Kidney epithelial cell (primary cell): Measurements from ENCODE around the gene IL20RB. TPM values are rescaled to one million over a fixed set of nuclear protein-coding genes. Genes with fewer than 3 reads are reported as not detected.
"Not testable (repeated sequence)": the region's sequence is repeated elsewhere in the genome, so short reads cannot be mapped to it uniquely, and the experiment has no call there.

Experiments
- DNase-seq: peaks from one replicate; pipeline ENCODE4 v3.0.0-alpha.2; 2010; ENCODE audit warnings: low read depth
- H3K27me3 ChIP-seq: 2 replicates; pipeline ENCODE4 v1.6.0; 2011; ENCODE audit warnings: low read length; ENCODE audit not compliant: control insufficient read depth, insufficient read depth
- H3K36me3 ChIP-seq: 2 replicates; pipeline ENCODE4 v1.5.1; 2011; ENCODE audit warnings: low read length; ENCODE audit not compliant: control insufficient read depth, insufficient read depth
- H3K4me3 ChIP-seq: 2 replicates; pipeline ENCODE4 v1.5.1; 2011; ENCODE audit warnings: low read depth, mild to moderate bottlenecking, control low read depth, low read length
- CTCF ChIP-seq: IDR thresholded peaks from 2 replicates; pipeline ENCODE4 v1.5.1; 2011; ENCODE audit warnings: mild to moderate bottlenecking, moderate library complexity, low read length, control low read depth, inconsistent platforms; ENCODE audit not compliant: insufficient read depth, poor library complexity, severe bottlenecking
- total RNA-seq: library from RNA; depleted of rRNA; stranded (reverse); fragments of >200 nt; gene quantifications from 2 replicates; pipeline ENCODE4 v1.2.3, GENCODE V29; 2015

IL20RB gene
- total RNA-seq, 1 donor from 2014 or later, result 0.58 TPM

- no peak for DNase-seq
Measured at GRCh38 chr3:136982520-136983138, 24.8 kb downstream of the IL20RB start.

GRCh38 chr3:136984837-136985236 is 27.1 kb downstream of the IL20RB start:
- Histone ChIP-seq H3K4me3 (no peak overlapping the region), H3K36me3 (no peaks in the 10 kb centered on the region), H3K27me3 (no peaks in the 10 kb centered on the region)
- no peak for TF ChIP-seq CTCF
- no peak for DNase-seq

More at GRCh38 chr3:136982520-136983138, 24.8 kb downstream of the IL20RB start:
- Histone ChIP-seq H3K27me3 (no peaks in the 10 kb centered on the region), H3K4me3 (no peak overlapping the region), H3K36me3 (no peaks in the 10 kb centered on the region)
- TF ChIP-seq CTCF, result no peak

GRCh38 chr3:136987398-136987980 is 29.7 kb downstream of the IL20RB start:
- not testable (repeated sequence) for DNase-seq, H3K27me3 ChIP-seq, H3K36me3 ChIP-seq, H3K4me3 ChIP-seq

GRCh38 chr3:136988651-136989050 is 30.9 kb downstream of the IL20RB start:
- TF ChIP-seq CTCF, result no peak
- H3K4me3 ChIP-seq, result no peak overlapping the region
- no peak for DNase-seq
- H3K36me3 ChIP-seq, result no peaks in the 10 kb centered on the region
- H3K27me3 ChIP-seq, result no peaks in the 10 kb centered on the region

- no peak for TF ChIP-seq CTCF
- no peak for DNase-seq
- no peaks in the 10 kb centered on the region for H3K36me3 ChIP-seq
- no peaks in the 10 kb centered on the region for H3K27me3 ChIP-seq
- H3K4me3 ChIP-seq, result no peak overlapping the region
Measured at GRCh38 chr3:136989781-136990524, 32.2 kb downstream of the IL20RB start.

- Histone ChIP-seq H3K27me3 (no peaks in the 10 kb centered on the region), H3K36me3 (no peaks in the 10 kb centered on the region), H3K4me3 (no peak overlapping the region)
- no peak for TF ChIP-seq CTCF
- no peak for DNase-seq
Measured at GRCh38 chr3:136990826-136991225, 33.0 kb downstream of the IL20RB start.
